NCI-H1436 (cell line): ENCODE data around the gene NUP155.
A peak's percentile ranks its signal among the peaks of the same experiment; 100 is the strongest.
"Not testable (repeated sequence)": the region's sequence is repeated elsewhere in the genome, so short reads cannot be mapped to it uniquely, and the experiment has no call there.

Experiments
- DNase-seq: peaks from one replicate; lab custom pipeline; 2025; lab: John Stamatoyannopoulos, UW

Gene NUP155

GRCh38 chr5:37275511-37275910, 95.4 kb downstream of the NUP155 start:
- DNase-seq: no peak

- no peak for DNase-seq
These were observed 98.4 kb downstream of the NUP155 start for GRCh38 chr5:37272511-37272910.

GRCh38 chr5:37268100-37268499, 102.8 kb downstream of the NUP155 start:
- not testable (repeated sequence) for DNase-seq

- no peak for DNase-seq
These were observed 115.0 kb downstream of the NUP155 start for GRCh38 chr5:37255774-37256358.

GRCh38 chr5:37254581-37254980, 116.3 kb downstream of the NUP155 start:
- DNase-seq: no peak

GRCh38 chr5:37251665-37252064, 119.2 kb downstream of the NUP155 start:
- DNase-seq: no peak

GRCh38 chr5:37249815-37250164, 121.1 kb downstream of the NUP155 start:
- no peak for DNase-seq

GRCh38 chr5:37248970-37249814, 121.7 kb downstream of the NUP155 start, which contains the start of gene CPLANE1:
TSS of gene CPLANE1 (minus strand) at chr5:37249376. CDS start at chr5:37247698, 1,678 bp downstream.
- peak; percentile 70 for DNase-seq

- no peak for DNase-seq
These were observed 122.4 kb downstream of the NUP155 start for GRCh38 chr5:37248421-37248969.

- DNase-seq: no peak
These were observed 123.4 kb downstream of the NUP155 start for GRCh38 chr5:37247496-37247895.

GRCh38 chr5:37247036-37247435, 123.9 kb downstream of the NUP155 start:
- no peak for DNase-seq
